DOHH2 (cell line): ENCODE data around the gene SLC1A4.

ENCODE experiments used
- EZH2phosphoT487 ChIP-seq: fragments of 200-600 bp; sonication (generic); IDR thresholded peaks from 2 replicates; pipeline ENCODE4 v1.6.1; 2017; ENCODE audit warnings: borderline replicate concordance, mild to moderate bottlenecking, antibody characterized with exemption, low read length, moderate library complexity, mixed read lengths
- TF ChIP-seq, protein P1 (sequence below): fragments of 200-600 bp; sonication (generic); IDR thresholded peaks from one replicate; pipeline ENCODE4 v1.5.1; 2014; ENCODE audit warnings: antibody characterized with exemption, mild to moderate bottlenecking, low read depth, low read length; ENCODE audit not compliant: poor library complexity, severe bottlenecking

DNA sequence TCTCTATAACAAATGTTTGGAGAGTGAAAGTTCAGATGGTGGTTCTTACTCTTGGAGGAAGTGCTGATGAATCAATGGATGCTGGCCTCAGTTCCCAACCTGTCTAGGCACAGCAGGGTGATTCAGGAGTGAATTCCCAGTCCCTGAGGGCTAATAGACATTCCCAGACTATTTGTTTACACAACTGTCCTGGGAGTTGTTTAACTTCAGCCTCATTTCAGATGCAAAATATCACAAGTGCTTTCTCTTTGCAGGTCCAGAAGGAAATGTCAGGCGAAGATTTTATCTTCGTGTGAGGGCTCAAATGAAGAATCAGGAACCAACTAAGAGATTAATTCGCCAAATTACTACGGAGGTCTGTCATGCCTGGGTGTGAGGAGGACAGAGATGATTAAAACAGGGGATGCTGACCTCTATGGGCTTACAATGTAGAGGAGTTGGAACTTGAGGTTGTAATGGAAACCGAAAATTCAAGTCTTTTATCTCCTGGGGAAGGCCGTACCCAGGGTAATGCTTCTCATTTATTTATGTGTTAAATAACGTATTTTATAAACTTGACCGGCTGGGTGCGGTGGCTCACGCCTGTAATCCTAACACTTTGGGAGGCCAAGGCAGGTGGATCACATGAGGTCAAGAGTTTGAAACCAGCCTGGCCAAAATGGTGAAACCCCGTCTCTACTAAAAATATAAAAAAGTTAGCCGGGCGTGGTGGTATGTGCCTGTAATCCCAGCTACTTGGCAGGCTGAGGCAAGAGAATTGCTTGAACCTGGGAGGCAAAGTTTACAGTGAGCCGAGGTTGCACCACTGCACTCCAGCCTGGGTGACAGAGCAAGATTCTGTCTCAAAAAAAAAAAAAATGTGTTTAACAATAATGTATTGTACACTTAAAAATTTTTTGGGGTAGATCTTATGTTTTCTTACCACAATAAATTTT, 38.7 kb upstream of the SLC1A4 start:
- TF ChIP-seq, protein P1, sequence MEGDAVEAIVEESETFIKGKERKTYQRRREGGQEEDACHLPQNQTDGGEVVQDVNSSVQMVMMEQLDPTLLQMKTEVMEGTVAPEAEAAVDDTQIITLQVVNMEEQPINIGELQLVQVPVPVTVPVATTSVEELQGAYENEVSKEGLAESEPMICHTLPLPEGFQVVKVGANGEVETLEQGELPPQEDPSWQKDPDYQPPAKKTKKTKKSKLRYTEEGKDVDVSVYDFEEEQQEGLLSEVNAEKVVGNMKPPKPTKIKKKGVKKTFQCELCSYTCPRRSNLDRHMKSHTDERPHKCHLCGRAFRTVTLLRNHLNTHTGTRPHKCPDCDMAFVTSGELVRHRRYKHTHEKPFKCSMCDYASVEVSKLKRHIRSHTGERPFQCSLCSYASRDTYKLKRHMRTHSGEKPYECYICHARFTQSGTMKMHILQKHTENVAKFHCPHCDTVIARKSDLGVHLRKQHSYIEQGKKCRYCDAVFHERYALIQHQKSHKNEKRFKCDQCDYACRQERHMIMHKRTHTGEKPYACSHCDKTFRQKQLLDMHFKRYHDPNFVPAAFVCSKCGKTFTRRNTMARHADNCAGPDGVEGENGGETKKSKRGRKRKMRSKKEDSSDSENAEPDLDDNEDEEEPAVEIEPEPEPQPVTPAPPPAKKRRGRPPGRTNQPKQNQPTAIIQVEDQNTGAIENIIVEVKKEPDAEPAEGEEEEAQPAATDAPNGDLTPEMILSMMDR: no peak
- TF ChIP-seq EZH2phosphoT487: no peak
